Right ventricle myocardium superior (tissue), 1 donor: ENCODE measurements around the gene CCDC169. TPM values are rescaled to one million over a fixed set of nuclear protein-coding genes. Genes with fewer than 3 reads are reported as not detected.

ENCODE experiments used
- ATAC-seq: fragments of 200-7000 bp; cut with Tn5 transposase; one replicate; pipeline ENCODE4 v1.9.1; 2020; ENCODE audit warnings: mild to moderate bottlenecking; ENCODE audit not compliant: poor library complexity
- DNase-seq: peaks from one replicate; pipeline ENCODE4 v3.0.0-alpha.2; 2020
- intact Hi-C: fragments of 100-400 bp; cut with DNase I; formaldehyde crosslinking; loops from one replicate; pipeline ENCODE4 v1.11.2; 2022
- total RNA-seq: library from RNA; stranded (reverse); fragmentation: NEBNext Ultra II Directional; extraction: Animal tissue kit (Norgen Biotek cat#: 25700); gene quantifications from one replicate; pipeline ENCODE4 v1.2.1, GENCODE V29; 2021
- donor health status: DM: no; HTN: yes; CAD: no; lungs with severe emphysema.

The CCDC169 gene
- total RNA-seq, 1 donor from 2014 or later: 0.08 TPM

GRCh38 chr13:36259361-36260137, 38.1 kb downstream of the CCDC169 start:
- intact Hi-C loops: no loop called here
- no peak for ATAC-seq
- DNase-seq: no peak

- intact Hi-C loops: no loop called here
- DNase-seq (no peak), ATAC-seq (no peak)
Measured at GRCh38 chr13:36258831-36259230, 38.8 kb downstream of the CCDC169 start.

GRCh38 chr13:36251526-36251925, 46.1 kb downstream of the CCDC169 start:
- DNase-seq (no peak), ATAC-seq (no peak)
- intact Hi-C loops: no loop called here

GRCh38 chr13:36251017-36251416, 46.6 kb downstream of the CCDC169 start:
- no peak for DNase-seq
- intact Hi-C loops: no loop called here
- no peak for ATAC-seq

- no peak for DNase-seq
- no peak for ATAC-seq
- intact Hi-C loops: no loop called here
Measured at GRCh38 chr13:36248700-36249099, 48.9 kb downstream of the CCDC169 start.

GRCh38 chr13:36244990-36245389, 52.6 kb downstream of the CCDC169 start:
- intact Hi-C loops: no loop called here
- no peak for DNase-seq
- ATAC-seq: no peak

GRCh38 chr13:36244073-36244472, 53.5 kb downstream of the CCDC169 start:
- ATAC-seq: no peak
- DNase-seq: no peak
- intact Hi-C loops: no loop called here

- DNase-seq: no peak
- intact Hi-C loops: no loop called here
- no peak for ATAC-seq
Measured at GRCh38 chr13:36242761-36243160, 54.9 kb downstream of the CCDC169 start.

- no peak for DNase-seq
- intact Hi-C loops: no loop called here
- no peak for ATAC-seq
Measured at GRCh38 chr13:36231236-36231635, 66.4 kb downstream of the CCDC169 start.

- intact Hi-C loops: no loop called here
- DNase-seq (no peak), ATAC-seq (no peak)
Measured at GRCh38 chr13:36224730-36225129, 72.9 kb downstream of the CCDC169 start.

GRCh38 chr13:36219883-36220282, 77.7 kb downstream of the CCDC169 start:
- intact Hi-C loops: no loop called here
- DNase-seq: no peak
- ATAC-seq: no peak

GRCh38 chr13:36217456-36217855, 80.2 kb downstream of the CCDC169 start:
- ATAC-seq: no peak
- DNase-seq: no peak
- intact Hi-C loops: no loop called here

- intact Hi-C loops: no loop called here
Measured at GRCh38 chr13:36214163-36214921, 83.3 kb downstream of the CCDC169 start, which contains the start of gene SOHLH2. SOHLH2 (minus strand) TSS chr13:36214556; CDS start chr13:36214526, 30 bp downstream.

GRCh38 chr13:36212789-36213188, 84.8 kb downstream of the CCDC169 start:
- ATAC-seq (no peak), DNase-seq (no peak)
- intact Hi-C loops: no loop called here

More at GRCh38 chr13:36214163-36214921, 83.3 kb downstream of the CCDC169 start, which contains the start of gene SOHLH2:
- ATAC-seq (no peak), DNase-seq (no peak)

- ATAC-seq: no peak
- no peak for DNase-seq
- intact Hi-C loops: no loop called here
Measured at GRCh38 chr13:36211567-36211966, 86.0 kb downstream of the CCDC169 start.

- no peak for DNase-seq
- intact Hi-C loops: no loop called here
- no peak for ATAC-seq
Measured at GRCh38 chr13:36210738-36211137, 86.9 kb downstream of the CCDC169 start.

- intact Hi-C loops: no loop called here
- no peak for ATAC-seq
- no peak for DNase-seq
Measured at GRCh38 chr13:36207672-36208071, 89.9 kb downstream of the CCDC169 start.

- intact Hi-C loops: no loop called here
- no peak for ATAC-seq
- DNase-seq: no peak
Measured at GRCh38 chr13:36193151-36193855, 104.3 kb downstream of the CCDC169 start.

- intact Hi-C loops: no loop called here
- DNase-seq: no peak
- no peak for ATAC-seq
Measured at GRCh38 chr13:36192166-36192565, 105.4 kb downstream of the CCDC169 start.
